ENCODE results near the gene SOBP.
"Not testable (repeated sequence)": the region's sequence is repeated elsewhere in the genome, so short reads cannot be mapped to it uniquely, and the experiment has no call there.

The SOBP gene

DNA sequence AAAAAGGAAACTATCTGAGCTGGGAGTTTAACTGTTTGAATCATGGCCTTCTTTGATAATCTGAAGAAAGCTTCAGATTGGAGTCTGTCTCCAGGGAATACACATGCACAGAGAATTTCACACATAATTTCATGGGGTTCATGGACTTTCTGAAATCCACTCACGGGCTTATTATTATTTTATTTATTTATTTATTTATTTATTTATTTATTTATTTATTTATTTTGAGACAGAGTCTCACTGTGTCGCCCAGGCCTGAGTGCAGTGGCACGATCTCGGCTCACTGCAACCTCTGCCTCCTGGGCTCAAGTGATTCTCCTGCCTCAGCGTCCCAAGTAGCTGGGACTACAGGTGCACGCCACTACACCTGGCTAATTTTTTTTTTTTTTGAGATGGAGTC, 63.2 kb downstream of the SOBP start:
- not testable (repeated sequence) for DNase-seq

DNA sequence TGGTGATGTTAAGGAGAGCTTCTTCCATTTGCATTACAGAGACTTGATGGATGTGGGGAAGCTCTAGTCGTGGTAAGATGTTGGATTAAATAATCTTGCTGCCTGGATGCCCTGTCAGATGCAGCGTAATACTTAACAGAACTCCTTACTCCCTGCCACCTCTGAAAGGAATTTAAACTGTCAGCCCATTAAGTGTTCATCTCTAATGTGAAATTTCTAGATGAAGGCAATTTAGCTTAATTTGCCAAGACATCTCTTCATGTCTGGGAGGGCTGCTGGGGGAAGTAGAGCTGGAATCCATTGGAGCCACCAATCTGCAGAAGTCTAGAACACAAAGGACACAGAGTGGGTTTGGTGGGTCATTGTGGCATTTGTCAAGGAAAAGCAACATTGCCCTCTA, 64.4 kb downstream of the SOBP start:
- DNase-seq: no peak

DNA sequence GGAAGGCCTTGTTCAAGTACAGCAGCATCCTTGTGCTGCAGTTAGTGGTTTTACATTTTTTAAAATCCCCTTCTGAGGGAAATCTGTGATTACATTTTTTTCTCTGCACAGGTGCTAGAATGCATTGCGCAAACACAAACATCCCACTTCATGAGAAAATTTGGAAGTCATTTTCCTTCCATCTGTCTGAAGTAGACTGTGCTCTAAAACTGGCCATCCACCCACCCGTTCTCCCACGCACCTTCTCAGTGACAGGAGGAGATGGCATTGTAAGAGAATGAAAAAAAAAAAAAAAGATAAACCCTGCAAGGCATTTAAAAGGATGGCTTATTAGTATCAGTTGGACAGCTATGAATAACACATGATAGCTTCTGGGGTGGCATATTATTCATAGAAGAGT, 65.0 kb downstream of the SOBP start:
- DNase-seq: no peak

DNA sequence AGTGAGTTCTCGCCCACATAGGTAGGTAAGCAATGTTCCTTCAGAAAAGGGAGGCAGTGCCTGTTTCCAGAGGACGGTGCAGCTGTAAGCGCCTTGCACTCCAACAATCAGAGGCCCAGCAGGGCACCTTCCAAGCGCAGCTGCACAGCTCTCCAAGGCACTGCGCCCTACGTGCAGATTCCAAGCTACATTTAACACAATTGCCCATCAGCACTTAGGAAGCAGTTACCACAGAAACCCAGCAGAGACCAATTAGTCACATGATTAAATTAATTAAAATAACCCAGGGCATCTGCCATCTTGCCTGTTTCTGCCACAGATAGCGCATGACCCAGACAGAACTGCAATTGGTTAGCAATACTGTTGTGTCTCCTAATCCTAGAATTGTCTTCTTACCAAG, 65.5 kb downstream of the SOBP start:
- DNase-seq: no peak

DNA sequence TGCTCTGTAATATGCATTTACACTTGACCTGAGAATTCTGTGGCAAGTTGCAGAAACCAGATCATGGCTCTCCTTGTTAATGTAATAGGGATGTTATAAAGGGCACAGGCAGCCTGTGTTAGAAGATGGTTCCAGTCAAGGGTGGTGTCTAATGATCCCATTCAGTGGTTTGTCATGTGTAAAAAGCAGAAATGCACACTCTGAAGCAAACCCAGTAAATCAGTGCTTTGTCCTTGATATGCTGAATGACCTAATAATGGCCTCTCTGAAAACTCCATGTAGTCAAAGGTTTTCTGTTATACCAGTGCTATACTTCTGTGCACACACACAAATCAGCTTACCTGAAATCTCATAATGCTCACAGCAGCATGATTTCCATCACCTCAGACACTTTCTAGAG, 66.2 kb downstream of the SOBP start:
- DNase-seq: no peak

DNA sequence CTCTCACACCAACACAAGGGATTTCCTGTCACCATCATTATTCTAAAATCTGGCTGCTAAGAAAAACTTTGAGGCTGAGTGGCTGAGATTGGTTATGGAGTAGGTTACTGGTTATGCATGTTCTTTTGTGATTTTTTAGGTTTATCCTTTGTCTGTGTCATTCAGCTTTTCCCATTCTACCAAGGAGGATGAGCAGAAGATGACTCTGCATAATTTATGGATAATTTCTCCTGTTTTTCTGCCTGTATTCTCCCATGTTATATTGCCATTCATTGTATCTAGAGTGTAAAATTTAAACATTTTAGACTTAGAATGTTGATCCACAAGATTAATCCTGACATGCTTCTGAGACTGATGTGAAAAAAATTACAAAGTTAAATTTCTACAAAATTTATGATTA, 67.8 kb downstream of the SOBP start:
- DNase-seq: no peak

DNA sequence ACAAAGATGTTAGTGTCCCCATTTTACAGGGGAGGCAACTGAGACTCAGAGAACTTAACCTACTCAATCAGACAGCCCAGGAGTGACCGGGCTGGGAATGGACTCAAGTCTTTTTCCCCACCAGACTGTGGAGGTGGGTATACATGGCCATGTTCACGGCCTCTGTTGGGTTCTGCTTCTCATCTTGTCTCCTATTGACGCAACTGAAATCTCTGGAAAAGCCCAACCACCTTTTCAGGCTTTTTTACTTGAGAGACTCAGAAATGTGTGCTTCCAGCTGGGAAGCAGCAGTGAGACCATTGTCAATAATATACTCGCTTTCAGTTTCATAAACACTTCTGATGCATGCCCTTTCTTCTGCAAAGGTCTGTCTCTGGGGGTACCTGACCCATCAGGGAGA, 70.7 kb downstream of the SOBP start:
- DNase-seq: no peak

DNA sequence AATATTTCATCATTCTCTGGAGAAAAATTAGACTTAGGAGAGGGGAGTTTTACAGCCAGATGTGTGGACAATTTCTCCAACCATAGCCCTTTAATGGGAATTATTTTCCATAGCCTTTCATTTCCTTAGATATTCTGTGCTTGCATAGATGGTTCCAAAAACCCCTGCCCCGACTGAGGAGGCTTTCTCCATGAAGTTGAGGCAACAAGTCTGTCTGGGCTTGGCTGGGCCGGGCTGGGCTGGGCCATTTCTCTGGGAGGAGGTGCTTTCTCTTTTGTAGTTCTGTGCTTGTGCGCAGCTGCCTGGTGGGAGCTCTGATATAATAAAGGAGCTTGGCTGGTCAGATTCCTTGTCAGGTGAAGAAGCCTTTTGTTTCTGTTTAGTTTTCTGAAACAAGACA, 71.4 kb downstream of the SOBP start:
- no peak for DNase-seq

DNA sequence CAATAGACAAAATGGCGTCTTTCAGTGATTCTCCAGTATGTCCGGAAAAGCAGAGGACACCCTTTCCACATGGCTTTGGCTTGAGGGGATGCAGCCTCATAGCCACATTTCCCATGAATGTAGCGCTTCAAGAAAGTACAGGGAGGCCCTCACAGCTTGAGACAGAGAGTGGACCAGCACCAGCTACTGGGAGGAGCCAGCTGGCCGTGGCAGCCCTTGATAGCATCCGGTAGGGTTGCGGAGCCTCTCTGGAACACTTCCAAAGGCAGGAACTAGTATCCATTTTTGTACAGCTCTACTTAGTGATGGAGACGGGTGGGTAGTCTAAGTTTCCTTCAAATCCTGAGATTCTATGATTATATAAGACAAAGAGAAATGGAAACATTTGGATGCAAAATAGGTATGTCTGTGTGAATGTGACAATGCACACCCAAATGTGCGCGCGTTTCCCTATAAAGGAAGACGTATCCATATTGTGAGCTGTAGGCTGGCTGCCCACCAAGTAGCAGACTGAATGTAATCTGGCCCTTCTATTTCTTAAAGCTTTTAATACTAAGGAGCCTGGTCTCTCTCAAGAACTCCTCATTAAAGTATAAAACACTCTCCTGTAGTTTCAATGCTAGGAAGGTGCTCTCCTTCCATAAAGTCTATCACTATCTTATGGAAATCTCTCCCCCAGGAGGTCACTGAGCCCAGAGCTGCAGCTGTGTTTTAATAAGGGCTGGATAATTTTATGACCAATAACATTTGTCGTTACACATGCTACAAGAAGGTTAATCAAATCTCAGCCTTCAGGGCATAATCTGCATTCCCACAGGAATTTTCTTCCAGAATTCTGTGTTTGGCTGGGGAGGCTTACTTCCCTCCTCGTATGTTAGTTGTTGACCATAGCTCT, 74.0 kb downstream of the SOBP start:
- no peak for DNase-seq

DNA sequence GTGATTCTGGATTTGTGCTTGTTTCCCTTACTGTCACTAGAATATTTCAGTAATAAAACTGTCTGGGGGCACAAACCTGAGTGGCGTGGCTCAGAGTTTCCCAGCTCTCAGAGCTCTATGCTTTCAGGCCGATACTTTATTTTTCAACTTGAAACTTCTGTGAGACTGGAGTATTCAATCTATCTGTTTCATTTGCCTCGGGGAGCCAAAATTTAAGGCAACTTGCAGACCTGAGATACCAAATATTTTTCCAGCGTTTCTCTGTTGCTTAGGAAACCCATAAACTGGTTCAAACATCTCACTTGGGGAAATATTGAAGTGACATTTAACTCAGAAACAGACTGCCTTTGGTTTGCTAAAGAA, 74.7 kb downstream of the SOBP start:
- no peak for DNase-seq

DNA sequence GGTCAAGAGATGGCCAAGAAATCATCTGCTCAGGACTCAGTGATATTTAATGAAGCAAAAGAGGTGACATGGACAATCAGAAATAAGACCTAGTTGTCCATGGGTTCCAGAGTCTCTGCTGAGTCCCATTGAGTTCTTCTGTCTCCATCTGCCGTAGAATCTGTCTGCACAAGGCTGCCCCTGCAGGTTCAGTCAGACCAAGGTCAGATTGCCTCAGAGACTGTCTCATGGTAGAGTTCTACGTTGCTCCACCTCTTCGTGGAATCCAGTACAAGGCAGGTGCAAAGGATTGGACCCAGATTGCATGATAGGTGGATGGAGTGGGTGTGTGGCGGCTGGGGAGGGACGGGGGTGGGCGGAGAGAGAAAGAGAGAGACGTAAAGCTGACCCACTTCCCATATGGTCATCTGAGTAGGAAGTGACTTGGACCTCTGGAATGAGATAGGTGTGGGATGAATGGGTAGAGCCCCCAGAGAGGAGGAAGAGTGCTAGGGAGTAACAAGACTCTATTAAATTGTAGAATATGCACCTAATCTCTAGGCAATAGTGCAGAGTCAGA, 75.3 kb downstream of the SOBP start:
- DNase-seq: no peak

DNA sequence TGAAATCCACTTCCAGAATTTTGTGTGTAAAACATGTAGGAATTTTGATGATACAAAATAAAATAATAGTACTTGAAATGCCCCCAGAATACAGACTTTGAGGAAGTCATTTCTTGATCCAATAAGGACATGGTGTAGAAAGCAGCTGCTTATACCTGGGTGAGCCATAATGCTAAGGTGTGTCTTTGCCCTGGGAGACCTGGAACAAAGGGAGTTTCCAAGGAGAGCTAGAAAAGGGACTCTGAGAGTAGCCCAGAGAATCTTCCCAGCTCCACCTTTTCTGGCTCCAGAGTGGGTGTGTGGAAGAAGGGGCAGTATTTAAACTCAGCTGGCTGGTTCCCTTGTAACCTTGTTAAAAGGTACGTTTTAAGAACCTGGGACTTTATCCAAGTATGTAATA, 77.7 kb downstream of the SOBP start:
- DNase-seq: no peak

DNA sequence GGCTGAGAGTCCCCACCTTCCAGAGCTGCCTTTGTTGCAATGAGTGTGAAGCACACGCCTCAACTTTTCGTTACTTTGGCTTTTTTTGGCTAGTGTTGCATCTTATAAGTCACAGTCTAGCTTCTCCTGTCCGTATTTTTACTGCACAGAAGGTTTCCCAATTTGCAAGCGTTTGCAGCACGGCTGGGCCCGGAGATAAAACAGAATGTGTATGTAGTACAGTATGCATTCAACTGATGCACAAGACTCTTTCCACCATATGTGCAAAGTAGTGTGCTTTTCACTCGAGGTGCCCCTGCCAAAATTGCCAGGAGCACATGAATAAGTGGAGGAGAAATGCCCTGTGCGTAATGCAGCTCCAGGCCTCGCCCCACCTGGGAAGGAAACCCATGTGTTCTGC, 79.6 kb downstream of the SOBP start:
- DNase-seq: no peak

DNA sequence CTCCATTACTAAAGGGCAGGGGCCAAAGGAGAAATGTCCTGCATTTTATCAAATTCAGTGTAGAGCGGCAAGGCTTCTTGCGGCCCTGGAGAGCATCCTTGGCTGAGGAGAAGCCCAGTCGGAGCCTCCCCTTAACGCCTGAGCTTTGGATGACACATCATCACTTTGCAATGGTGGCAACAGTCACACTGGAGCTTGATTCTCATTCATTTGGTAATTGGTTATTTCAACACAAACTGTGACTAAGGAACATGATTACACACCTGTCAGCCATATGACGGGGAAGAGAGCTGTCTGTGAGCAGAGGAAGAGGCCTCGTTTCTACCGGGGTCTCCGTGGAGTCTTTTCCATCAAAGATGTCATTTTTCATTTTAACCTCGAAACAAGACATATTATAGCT, 81.4 kb downstream of the SOBP start:
- DNase-seq: no peak

DNA sequence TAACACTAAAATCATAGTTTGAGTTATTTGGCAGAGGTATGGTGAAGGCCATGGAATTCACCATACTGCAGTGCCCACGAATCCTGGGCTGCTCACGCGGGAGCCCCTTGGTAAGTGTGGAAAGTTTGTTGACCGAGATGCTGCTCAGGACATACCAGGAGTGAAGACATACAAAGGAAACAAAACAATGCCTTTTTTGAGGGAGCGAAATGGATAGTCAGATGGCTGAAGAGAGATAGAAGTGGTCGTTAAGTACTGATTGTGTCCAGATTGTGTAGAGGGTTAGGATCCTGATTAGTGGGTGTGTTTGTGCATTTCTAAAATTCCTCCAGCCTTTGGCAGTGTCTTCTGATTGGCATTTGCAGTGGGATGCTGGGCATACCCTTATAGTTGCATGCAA, 83.0 kb downstream of the SOBP start:
- no peak for DNase-seq

DNA sequence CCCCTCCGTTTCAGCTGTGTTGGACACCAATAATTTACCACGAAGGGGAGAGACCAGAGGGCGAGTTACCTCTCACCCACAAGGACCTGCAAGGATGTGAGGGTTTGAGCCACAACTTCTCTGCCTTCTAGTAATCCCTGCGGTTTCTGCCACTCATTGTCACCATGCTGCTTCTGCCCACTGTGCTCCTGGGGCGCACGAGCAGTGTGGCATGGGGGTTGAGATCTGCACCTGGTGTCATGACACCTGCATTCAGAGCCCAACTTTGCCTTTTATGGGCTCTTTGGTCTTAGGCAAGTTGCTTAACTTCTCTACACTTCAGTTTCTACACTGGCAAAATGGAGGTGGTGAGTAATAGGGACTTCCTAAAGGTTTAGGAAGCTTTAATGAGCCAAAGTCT, 84.9 kb downstream of the SOBP start:
- DNase-seq: no peak

DNA sequence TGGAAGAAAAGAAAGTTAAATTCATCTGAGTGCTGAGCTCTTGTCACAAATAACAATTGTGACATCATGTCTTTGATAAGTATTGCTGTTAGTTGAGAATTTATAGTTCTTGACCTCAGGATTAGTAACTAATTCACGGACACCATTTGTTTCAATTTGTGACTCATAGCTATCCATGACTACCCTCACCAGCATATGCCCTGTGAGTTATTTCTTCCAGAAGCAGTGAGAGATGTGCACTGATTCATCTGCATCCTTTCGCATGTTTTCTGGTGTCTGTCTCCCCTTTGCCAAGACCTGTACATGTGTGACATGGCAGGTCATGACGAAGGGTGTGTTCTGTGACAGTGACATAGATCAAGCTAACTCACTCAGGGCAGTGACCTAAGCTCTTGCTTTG, 86.9 kb downstream of the SOBP start:
- DNase-seq: no peak

DNA sequence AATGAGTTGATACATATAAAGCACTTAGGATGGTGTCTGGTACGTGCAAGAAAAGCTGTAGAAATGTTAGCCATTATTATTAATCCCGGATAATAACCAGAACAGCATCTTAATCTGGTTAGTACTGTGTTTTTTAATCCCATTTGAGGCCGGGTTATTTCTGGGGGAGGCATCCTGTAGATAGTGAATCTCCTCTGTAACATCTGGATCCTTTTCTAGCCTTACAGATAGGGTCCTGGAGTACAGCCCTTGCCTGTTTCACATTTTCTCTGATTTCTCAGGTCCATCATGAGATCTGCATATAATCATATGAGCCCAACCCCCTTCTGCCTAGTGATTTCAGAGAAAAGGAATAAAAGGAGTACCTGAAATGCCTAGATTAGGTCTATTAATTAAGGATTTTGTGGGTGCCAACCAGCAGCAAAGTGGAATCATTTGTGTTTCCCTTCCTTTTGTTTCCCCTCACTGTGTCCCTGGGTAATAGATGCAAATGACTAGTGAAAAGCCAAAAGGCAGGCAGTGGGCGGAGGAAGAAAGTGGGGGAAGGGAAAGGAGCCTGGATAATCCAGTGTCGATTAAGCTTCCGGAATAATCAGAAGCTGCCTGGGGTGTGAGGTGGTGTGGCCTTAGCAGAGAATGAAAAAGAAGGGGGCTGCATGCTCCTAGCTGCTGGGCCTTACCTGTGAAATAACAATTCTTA, 88.9 kb downstream of the SOBP start:
- DNase-seq: no peak

DNA sequence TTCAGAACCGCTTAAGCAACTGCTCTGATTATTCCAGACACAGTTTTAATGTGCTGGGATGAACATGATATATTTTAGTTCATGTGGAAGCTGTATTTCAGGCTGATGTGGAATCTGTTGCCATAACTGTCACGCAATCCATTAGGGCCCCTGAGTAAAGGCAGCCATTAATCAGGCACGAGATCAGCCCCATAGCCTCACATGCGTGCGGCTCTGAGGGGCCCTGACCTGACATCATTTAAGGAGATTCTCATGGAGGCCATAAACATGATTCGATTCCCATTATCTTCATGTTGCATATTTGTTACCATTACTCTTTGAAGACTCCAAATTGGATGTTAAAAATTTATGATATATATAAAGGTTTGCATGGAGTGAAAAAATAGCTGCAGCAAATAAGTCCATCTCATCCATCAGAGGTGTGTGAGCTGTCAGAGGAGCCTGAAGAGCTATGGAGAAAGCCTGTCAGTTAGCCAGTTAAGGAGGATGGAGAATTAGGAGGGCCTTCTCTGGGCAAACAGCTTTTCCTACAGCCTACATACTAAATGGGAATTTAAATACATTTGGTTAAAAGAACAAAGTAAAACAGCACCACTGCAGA, 89.6 kb downstream of the SOBP start:
- DNase-seq: no peak

DNA sequence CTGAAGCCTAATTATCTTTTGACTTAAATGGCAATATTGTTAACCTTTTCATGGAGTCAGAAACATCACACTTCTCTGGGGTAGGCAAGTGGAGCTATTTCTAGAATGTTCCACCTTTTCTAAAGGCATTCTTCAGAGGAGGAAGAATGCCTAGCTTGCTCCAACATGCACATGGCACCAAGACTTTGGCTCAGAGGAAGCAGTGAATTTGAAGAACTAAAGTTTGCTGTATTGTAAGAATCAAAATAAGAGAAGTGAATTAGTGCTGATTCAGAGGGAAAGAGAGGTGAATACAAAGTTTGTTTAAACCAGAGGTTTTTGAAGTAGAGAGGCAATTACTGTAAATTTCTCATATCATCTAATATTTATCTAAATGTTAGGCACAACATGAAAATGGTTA, 92.2 kb downstream of the SOBP start:
- no peak for DNase-seq

DNA sequence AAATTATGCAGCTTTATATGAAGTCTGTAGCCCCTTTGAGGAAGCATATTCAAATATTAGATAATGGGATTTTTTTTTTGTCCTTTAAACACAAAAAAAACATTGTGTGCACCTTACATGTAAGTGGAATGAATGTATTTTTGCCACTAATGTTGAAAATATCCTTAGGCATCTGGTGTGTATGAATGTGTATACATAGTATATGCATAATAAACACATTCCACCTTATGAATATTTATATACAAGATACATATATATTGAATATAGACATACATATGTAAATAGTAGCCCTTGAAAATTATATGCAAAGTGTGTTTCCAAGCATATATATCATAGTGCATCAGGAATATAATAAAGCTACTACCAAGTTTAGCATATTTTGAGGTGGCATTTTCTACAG, 94.8 kb downstream of the SOBP start:
- no peak for DNase-seq

DNA sequence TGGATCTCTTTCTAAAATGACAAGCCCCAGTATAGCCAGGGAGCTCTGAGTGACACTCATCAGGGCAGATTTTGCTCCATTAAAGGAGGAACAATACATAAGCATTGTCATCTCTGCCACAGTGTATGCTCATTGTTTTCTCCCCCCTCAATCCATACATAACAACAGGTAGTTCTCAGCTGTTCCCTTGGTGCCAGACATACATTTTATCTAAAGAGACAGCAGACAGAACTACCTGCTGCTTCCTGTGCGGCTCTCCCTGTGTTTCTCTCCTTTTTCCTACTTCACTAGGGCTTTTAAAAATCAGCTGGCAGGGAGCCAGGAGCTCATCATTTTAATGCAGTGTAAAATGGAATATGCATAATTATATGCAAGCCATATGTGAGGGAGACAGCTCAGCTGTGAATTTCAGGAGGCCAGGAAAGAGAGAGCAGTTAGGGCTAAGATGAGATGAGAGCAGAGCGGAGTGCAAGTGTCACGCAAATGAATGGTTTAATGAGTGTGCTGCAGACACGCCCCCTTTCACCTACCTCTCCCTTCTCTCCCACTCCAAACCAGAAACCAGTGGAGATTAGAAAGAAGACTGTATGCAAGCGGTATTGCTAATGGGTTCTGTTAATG, 96.0 kb downstream of the SOBP start:
- DNase-seq: no peak

DNA sequence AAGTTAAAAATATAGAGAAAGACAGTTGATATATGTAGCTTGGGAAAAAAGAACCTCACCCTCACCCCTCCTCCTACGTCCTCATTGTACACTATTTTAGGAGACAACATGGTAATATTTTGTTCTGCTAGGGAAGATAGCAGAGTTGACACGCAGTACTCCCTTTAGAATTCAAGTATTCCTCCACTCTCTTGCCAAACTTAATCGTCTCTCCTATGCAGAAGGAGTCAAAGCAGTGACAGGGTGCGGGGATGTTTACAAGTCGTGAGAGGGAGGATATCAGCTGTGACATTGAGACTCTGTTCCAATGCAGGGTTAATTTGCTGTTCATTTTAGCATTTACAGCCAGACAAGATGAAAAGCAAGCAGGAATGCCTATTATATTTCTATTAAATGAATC, 97.5 kb downstream of the SOBP start:
- DNase-seq: no peak

DNA sequence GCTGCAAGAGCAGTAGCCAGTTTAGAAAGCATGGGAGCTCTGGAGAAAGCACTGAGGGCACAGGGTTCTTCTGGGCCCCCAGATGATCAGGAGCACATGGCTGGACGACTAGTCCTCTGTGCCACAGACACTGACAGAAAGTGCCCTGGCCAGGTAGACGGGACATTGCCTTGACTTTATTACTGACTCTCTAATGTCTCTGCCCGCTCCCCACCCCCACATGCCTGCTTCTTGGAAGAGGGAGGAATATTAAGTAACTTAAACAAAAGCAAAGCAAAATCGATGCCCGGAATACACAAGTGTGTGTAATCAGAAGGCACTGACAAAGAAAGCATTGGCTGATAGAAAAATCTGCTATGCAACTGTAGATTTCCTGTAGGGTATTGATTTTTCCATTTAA, 99.3 kb downstream of the SOBP start:
- no peak for DNase-seq

Measured in GOT3 (cell line).